Breast epithelium (tissue), 3 donors: ENCODE results near the gene PCBP3.

ENCODE experiments used
- CTCF ChIP-seq, 3 donors: fragments of 450-650 bp; IDR thresholded peaks; one replicate each; pipeline ENCODE4 v1.5.1; 2016 to 2017; ENCODE audit warnings: antibody characterized with exemption in 3 of 3, mild to moderate bottlenecking in 3 of 3, moderate library complexity in 3 of 3
- POLR2A ChIP-seq: fragments of 450-650 bp; IDR thresholded peaks from one replicate; pipeline ENCODE4 v1.6.1; 2016; ENCODE audit warnings: antibody characterized with exemption, mild to moderate bottlenecking, moderate library complexity

- TF ChIP-seq POLR2A, result no peak
- TF ChIP-seq CTCF (IDR thresholded peaks at IDR 0.05), result no peak
Measured at GRCh38 chr21:45887788-45888187, 244.3 kb downstream of the PCBP3 start.
